IPS DF 6.9 (cell line): ENCODE data around the gene TNFRSF9.
"Not testable (repeated sequence)": the region's sequence is repeated elsewhere in the genome, so short reads cannot be mapped to it uniquely, and the experiment has no call there.

Experiments
- DNase-seq: peaks from one replicate; pipeline ENCODE4 v3.0.0-alpha.2; 2013; ENCODE audit warnings: low read depth, low spot score
- H3K27ac ChIP-seq: one replicate; pipeline ENCODE4 v1.5.1; 2013; ENCODE audit warnings: low read length, control low read depth
- H3K27me3 ChIP-seq: 2 replicates; pipeline ENCODE4 v1.6.1; 2013; ENCODE audit warnings: mild to moderate bottlenecking, low read length; ENCODE audit not compliant: control insufficient read depth, insufficient read depth
- H3K36me3 ChIP-seq: 2 replicates; pipeline ENCODE4 v1.6.1; 2013; ENCODE audit warnings: low read length; ENCODE audit not compliant: control insufficient read depth, insufficient read depth
- H3K4me1 ChIP-seq: 2 replicates; pipeline ENCODE4 v1.6.1; 2013; ENCODE audit warnings: low read length; ENCODE audit not compliant: control insufficient read depth, insufficient read depth
- H3K4me3 ChIP-seq: 2 replicates; pipeline ENCODE4 v1.5.1; 2013; ENCODE audit warnings: mild to moderate bottlenecking, low read length
- H3K9me3 ChIP-seq: 2 replicates; pipeline ENCODE4 v1.6.1; 2013; ENCODE audit warnings: low read length, inconsistent platforms; ENCODE audit not compliant: control insufficient read depth, insufficient read depth
- WGBS: extraction: QIAGEN DNeasy Blood & Tissue Kit; methylation state at CpG from one replicate; pipeline ENCODE4 v1.1.7; 2013; ENCODE audit warnings: mixed read lengths, missing lambda C conversion rate; ENCODE audit not compliant: insufficient read length, insufficient coverage; 5-methylcytosine and 5-hydroxymethylcytosine counted together

TNFRSF9 gene

DNA sequence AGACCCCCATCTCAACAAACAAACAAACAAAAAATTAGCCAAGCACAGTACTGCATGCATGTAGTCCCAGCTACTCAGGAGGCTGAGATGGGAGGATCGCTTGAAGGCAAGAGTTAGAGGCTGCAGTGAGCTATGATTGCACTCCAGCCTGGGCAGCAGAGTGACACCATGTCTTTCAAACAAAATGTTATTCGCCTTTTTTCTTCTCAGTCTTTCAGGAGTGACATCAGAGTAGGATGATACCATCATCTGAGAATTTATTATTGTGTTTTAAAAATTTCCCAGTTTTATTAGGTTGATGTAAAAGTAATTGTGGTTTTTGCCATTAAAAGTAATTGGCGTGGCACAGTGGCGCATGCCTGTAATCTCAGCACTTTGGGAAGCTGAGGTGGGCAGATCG is 31.6 kb upstream of the TNFRSF9 start:
- H3K36me3 ChIP-seq, result peaks cover 14% of the 10 kb centered on the region; the same call in 1 of the 2 replicates
- no peak overlapping the region for H3K4me3 ChIP-seq
- no peak overlapping the region for H3K27ac ChIP-seq
- H3K9me3 ChIP-seq, result no peaks in the 10 kb centered on the region
- no peaks in the 10 kb centered on the region for H3K27me3 ChIP-seq
- no peak for DNase-seq
- WGBS, result no CpG with 5 or more reads among the region's 5 CpGs
- H3K4me1 ChIP-seq, result no peaks in the 10 kb centered on the region

DNA sequence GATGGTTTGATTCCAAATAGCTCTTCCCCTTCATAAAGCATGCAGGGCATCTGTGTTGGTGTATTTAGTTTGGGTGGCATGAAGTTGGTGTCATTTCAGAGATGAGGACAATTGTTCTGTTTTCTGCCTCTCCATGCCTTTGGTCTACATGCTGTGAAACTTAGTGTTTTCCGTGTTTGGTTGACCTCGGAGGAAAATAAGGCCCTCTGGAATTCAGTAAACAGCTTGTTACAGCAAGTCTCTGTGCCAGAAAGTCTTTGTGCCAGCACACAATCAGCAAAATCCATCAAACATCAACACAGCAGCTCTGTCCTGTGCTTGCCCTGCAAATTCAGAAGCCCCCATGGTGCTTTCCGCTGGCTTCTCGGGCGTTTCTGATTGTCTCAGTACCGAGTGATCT is 30.4 kb upstream of the TNFRSF9 start:
- Histone ChIP-seq H3K36me3 (peaks cover 16% of the 10 kb centered on the region), H3K9me3 (no peaks in the 10 kb centered on the region), H3K27me3 (no peaks in the 10 kb centered on the region), H3K4me3 (no peak overlapping the region), H3K4me1 (no peaks in the 10 kb centered on the region), H3K27ac (no peak overlapping the region)
- no peak for DNase-seq
- no CpG with 5 or more reads among the region's 6 CpGs for WGBS

DNA sequence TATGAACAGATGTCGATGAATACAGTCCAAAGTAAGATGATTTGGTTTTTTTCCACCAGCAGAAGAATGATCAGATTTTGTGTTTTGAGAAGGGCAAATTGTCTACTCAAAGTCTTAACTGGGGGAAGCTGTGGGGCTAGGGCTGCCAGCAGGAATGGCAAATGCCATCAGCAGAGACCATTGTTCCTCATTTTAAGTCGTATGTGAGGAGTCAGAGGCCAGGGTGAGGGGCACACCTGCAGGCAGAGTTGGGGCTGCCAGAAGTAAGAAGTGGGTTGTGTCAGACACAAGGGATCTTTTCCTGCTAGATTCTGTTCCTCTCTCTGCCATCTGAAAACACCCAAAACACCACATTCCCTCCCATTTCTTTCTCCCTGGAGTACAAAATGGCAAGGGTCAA is 29.6 kb upstream of the TNFRSF9 start:
- no CpG with 5 or more reads among the region's 2 CpGs for WGBS
- Histone ChIP-seq H3K27me3 (no peaks in the 10 kb centered on the region), H3K9me3 (no peaks in the 10 kb centered on the region), H3K4me1 (no peaks in the 10 kb centered on the region), H3K36me3 (peaks cover 23% of the 10 kb centered on the region), H3K4me3 (no peak overlapping the region), H3K27ac (no peak overlapping the region)
- no peak for DNase-seq

DNA sequence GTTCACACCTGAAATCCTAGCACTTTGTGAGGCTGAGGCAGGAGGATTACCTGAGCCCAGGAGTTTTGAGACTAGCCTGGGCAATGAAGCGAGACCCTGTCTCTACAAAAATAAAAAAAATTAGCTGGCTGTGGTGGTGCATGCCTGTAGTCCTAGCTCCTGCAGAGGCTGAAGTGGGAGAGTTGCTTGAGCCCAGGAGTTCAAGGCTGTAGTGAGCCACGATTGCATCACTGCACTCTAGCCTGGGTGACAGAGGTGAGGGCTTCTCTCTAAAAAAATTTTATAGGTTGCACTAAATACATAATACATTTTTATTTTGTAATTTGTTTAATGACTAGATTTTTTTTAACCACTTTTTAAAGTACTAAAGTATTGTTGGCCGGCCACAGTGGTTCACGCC is 27.0 kb upstream of the TNFRSF9 start:
- Histone ChIP-seq H3K4me3 (no peak overlapping the region), H3K36me3 (peaks cover 24% of the 10 kb centered on the region), H3K4me1 (no peaks in the 10 kb centered on the region), H3K27ac (no peak overlapping the region), H3K9me3 (no peaks in the 10 kb centered on the region), H3K27me3 (no peaks in the 10 kb centered on the region)
- no CpG with 5 or more reads among the region's 4 CpGs for WGBS
- DNase-seq, result no peak

DNA sequence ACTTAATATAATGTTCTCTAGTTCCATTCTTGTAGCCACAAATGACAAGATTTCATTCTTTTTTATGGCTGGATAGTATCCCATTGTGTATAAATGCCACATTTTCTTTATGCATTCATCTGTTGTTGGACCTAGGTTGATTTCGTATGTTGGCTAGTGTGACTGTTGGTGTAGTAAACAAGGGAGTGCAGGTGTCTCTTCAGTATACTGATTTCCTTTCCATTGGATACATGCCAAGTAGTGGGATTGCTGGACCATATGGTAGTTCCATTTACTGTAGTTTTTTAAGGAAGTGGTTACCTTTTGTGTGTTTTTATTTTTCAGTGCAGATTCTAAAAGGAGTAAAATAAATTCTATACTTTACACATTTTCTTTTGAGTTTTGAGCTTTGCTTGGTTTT is 26.6 kb upstream of the TNFRSF9 start:
- DNase-seq, result no peak
- H3K27ac ChIP-seq, result no peak overlapping the region
- H3K4me1 ChIP-seq, result no peaks in the 10 kb centered on the region
- no CpG with 5 or more reads among the region's 1 CpG for WGBS
- peaks cover 24% of the 10 kb centered on the region for H3K36me3 ChIP-seq
- H3K4me3 ChIP-seq, result no peak overlapping the region
- no peaks in the 10 kb centered on the region for H3K27me3 ChIP-seq
- no peaks in the 10 kb centered on the region for H3K9me3 ChIP-seq

DNA sequence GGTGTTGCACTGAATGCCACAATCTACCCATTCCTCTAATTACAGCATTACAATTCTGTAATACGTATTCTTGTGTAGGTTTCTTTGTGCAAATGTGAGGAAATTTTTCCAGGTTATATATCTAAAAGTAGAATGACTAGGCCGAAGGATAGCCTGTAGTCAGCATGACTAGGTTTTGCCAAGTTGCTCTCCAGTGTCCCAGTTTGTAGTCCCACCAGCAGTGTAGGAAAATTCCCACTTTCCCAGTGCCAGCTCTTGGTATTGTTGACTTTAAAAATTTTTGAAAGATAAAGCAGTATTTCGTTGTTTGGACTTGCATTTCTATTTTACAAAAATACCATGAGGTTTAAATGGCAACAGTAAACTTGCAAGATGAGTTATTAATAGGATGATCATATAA is 23.8 kb upstream of the TNFRSF9 start:
- H3K9me3 ChIP-seq, result no peaks in the 10 kb centered on the region
- H3K36me3 ChIP-seq, result peaks cover 11% of the 10 kb centered on the region
- WGBS, result no CpG with 5 or more reads among the region's 3 CpGs
- no peaks in the 10 kb centered on the region for H3K27me3 ChIP-seq
- no peak overlapping the region for H3K27ac ChIP-seq
- no peak overlapping the region for H3K4me3 ChIP-seq
- no peaks in the 10 kb centered on the region for H3K4me1 ChIP-seq
- DNase-seq, result no peak

DNA sequence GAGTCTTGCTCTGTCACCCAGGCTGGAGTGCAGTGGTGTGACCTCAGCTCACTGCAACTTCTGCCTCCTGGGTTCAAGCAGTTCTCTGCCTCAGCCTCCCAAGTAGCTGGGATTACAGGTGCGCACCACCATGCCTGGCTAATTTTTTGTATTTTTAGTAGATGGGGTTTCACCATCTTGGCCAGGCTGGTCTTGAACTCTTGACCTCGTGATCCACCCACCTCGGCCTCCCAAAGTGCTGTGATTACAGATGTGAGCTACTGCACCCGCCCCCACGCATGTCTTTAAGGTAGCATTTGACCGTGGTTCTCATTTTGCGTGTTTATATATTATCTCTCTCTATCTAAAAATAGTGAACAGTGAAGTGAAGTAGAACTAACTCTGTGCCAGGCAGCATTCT is 23.2 kb upstream of the TNFRSF9 start:
- not testable (repeated sequence) for H3K27ac ChIP-seq, DNase-seq, H3K9me3 ChIP-seq, H3K4me3 ChIP-seq, H3K27me3 ChIP-seq, H3K4me1 ChIP-seq
- peaks cover 11% of the 10 kb centered on the region for H3K36me3 ChIP-seq
- no CpG with 5 or more reads among the region's 7 CpGs for WGBS

DNA sequence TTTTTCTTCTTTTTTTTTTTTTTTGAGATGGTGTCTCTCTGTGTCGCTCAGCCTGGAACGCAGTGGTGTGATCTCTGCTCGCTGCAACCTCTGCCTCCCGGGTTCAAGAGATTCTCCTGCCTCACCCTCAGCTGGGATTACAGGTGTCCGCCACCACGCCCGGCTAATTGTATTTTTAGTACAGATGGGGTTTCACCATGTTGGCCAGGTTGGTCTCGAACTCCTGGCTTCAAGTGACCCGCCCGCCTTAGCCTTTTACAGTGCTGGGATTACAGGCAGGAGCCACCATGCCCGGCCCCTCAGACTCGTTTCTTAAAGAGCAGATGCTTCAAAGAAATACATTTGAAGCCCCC is 22.7 kb upstream of the TNFRSF9 start:
- H3K27ac ChIP-seq, H3K9me3 ChIP-seq, H3K4me3 ChIP-seq, DNase-seq, H3K27me3 ChIP-seq, H3K4me1 ChIP-seq: not testable (repeated sequence)
- H3K36me3 ChIP-seq, result peaks cover 11% of the 10 kb centered on the region
- no CpG with 5 or more reads among the region's 12 CpGs for WGBS

DNA sequence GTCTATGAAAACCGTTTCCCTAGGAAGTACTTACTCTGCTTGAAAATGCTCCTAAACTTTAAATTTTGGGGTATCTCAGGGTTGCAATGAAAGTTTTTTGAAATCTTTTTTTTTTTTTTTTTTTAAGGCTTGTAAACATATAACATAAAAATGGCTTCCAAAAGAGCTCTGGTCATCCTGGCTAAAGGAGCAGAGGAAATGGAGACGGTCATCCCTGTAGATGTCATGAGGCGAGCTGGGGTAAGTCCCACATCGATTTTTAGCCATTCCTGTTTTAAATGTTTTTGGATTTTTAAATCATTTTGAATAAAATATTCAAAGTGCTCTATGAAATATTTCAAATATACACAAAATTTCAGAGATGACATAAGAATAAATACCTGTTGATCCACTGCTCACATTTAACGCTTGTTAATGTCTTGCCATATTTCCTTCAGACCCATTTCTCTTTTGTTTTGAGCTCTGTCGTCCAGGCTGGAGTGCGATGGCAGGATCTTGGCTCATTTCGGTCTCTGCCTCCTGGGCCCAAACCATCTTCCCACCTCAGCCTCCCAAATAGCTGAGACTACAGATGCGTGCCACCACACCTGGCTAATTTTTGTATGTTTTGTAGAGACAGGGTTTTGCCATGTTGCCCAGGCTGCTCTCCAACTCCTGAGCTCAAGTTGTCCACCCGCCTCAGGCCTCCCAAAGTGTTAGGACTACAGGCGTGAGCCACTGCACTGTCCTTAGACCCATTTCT is 22.2 kb upstream of the TNFRSF9 start:
- no peak for DNase-seq
- Histone ChIP-seq H3K4me1 (no peaks in the 10 kb centered on the region), H3K27ac (no peak overlapping the region), H3K4me3 (no peak overlapping the region), H3K9me3 (no peaks in the 10 kb centered on the region), H3K36me3 (peaks cover 11% of the 10 kb centered on the region), H3K27me3 (no peaks in the 10 kb centered on the region)
- no CpG with 5 or more reads among the region's 11 CpGs for WGBS

DNA sequence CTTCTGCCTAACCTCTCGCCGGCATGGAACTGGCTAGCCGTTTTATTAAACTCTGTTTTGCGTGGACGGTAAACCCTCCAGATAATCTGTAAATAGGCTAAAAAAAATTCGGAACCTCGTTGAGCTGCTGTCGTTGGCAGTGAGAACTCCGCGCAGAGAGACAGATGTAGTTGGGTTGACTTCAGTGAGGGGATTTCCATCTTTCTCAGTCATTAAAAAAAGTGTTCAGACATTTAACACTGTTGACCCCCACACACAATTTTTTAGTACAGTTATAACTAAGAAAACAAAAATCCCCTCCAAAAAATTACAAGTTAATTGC is 21.3 kb upstream of the TNFRSF9 start:
- H3K4me1 ChIP-seq, result no peaks in the 10 kb centered on the region
- no peak overlapping the region for H3K27ac ChIP-seq
- no peak for DNase-seq
- H3K27me3 ChIP-seq, result no peaks in the 10 kb centered on the region
- H3K36me3 ChIP-seq, result peaks cover 11% of the 10 kb centered on the region
- no peaks in the 10 kb centered on the region for H3K9me3 ChIP-seq
- H3K4me3 ChIP-seq, result peak overlapping the region; percentile 97
- no CpG with 5 or more reads among the region's 10 CpGs for WGBS

DNA sequence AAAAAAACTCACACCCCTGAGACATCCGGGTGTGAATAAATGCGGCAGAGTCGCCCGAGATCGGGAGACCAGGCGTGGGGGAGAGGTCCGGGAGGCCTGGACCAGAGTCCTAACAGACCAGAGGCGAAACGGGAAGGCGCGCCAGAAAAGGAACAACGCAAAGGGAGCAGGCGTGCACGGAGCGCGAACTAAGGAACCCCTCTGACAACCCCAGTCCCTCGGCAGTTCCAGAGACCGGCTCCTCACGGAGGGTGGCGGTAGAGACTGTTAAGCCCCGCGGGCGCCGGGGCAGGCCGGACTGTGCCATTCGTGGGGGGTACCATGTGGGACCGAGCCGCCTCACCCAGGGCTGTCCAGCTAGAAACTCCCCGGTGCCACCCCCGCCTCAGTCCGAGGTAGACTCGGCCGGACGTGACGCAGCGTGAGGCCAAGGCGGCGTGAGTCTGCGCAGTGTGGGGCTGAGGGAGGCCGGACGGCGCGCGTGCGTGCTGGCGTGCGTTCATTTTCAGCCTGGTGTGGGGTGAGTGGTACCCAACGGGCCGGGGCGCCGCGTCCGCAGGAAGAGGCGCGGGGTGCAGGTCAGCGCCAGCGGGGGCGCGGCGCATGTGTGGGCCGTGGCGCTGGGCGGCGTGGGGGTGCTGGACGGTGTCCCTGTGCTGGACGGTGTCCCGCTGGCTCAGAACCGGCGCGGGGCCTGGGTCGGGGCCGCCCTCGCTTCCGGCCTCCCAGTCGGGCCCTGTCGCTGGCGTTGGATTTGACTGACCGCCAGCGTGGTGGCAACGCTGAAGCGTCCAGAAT is 20.8 kb upstream of the TNFRSF9 start, which contains the start of gene PARK7:
PARK7 (plus strand) TSS at position 496 of the 798 bp plus-strand sequence. CDS start 1,075 bp downstream, outside the sequence.
- DNase-seq, result peak; percentile 94
- peak within 1 kb of the TSS; percentile 97 for H3K4me3 ChIP-seq
- H3K9me3 ChIP-seq, result no peaks in the 10 kb centered on the region
- no peaks in the 10 kb centered on the region for H3K27me3 ChIP-seq
- no peak within 1 kb of the TSS for H3K27ac ChIP-seq
- no CpG with 5 or more reads among the region's 81 CpGs for WGBS
- H3K4me1 ChIP-seq, result no peaks in the 10 kb centered on the region
- peaks cover 11% of the 10 kb centered on the region for H3K36me3 ChIP-seq
